Keratinocyte (primary cell): ENCODE measurements around the gene SLC15A5.

ENCODE experiments used
- CTCF ChIP-seq, 3 experiments: IDR thresholded peaks in 1 of 3; conservative IDR thresholded peaks in 1 of 3; optimal IDR thresholded peaks in 1 of 3; 2 replicates in 2 of 3; 3 replicates in 1 of 3; pipeline versions ENCODE3 to v1.5.1; 2011; ENCODE audit warnings: low read length in 3 of 3, mild to moderate bottlenecking in 3 of 3, moderate library complexity in 2 of 3, control low read depth in 1 of 3, inconsistent platforms in 1 of 3; ENCODE audit not compliant: insufficient read depth in 2 of 3; ENCODE audit errors: extremely low read depth in 1 of 3
- EZH2 ChIP-seq: IDR thresholded peaks from one replicate; pipeline ENCODE4 v1.6.1; 2012; ENCODE audit warnings: inconsistent platforms, mild to moderate bottlenecking, low read length, moderate library complexity

DNA sequence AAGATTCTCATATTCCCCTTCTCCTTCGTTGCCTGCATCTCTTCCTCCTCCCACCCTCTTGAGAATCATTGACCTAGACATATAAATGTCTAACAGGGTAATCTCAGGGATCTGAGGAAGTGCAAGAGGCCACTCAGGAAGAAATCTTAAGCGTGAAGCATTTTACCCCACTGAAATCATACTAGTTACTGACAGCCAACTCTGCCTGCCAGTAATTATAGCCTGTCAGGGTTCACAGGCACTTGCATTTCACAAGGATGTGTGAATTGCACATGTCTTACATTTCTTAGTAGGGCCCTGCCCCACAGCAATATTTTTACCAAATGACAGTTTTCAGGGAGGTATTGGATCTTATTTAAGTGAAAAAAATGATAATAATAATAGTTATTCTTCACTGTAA lies 127.2 kb downstream of the SLC15A5 start:
- TF ChIP-seq CTCF (optimal IDR thresholded peaks at IDR 0.05 in 1 of 3, IDR thresholded peaks at IDR 0.05 in 1 of 3, conservative IDR thresholded peaks at IDR 0.05 in 1 of 3; ENCODE audit: extremely low read depth in 1 of 3, insufficient read depth in 2 of 3, low read length in 3 of 3): no peak
- no peak for TF ChIP-seq EZH2
